Activated CD4-positive, alpha-beta T cell treated with anti-CD3 and anti-CD28 coated beads for 48 hours (primary cell): Measurements from ENCODE around the gene PBRM1.
"Not testable (repeated sequence)": the region's sequence is repeated elsewhere in the genome, so short reads cannot be mapped to it uniquely, and the experiment has no call there.

ENCODE experiments used
- DNase-seq: peaks from one replicate; pipeline ENCODE4 v3.0.0-alpha.2; 2020

The PBRM1 gene

GRCh38 chr3:52704611-52705437 lies 19.1 kb upstream of the PBRM1 start:
- peak; percentile 23 for DNase-seq

GRCh38 chr3:52703341-52703740 lies 17.6 kb upstream of the PBRM1 start:
- no peak for DNase-seq

- DNase-seq = no peak
Measured at GRCh38 chr3:52697632-52697965, 11.9 kb upstream of the PBRM1 start.

- no peak for DNase-seq
Measured at GRCh38 chr3:52696830-52697631, 11.3 kb upstream of the PBRM1 start.

GRCh38 chr3:52695798-52696671 lies 10.3 kb upstream of the PBRM1 start:
- no peak for DNase-seq

GRCh38 chr3:52694528-52695189 lies 8.9 kb upstream of the PBRM1 start:
- DNase-seq = no peak

GRCh38 chr3:52693071-52693470 lies 7.4 kb upstream of the PBRM1 start:
- DNase-seq = no peak

GRCh38 chr3:52690560-52690959 lies 4.8 kb upstream of the PBRM1 start:
- DNase-seq = no peak

GRCh38 chr3:52689151-52689550 lies 3.4 kb upstream of the PBRM1 start:
- no peak for DNase-seq

- no peak for DNase-seq
Measured at GRCh38 chr3:52688266-52688665, 2.6 kb upstream of the PBRM1 start.

- DNase-seq = peak; percentile 90
Measured at GRCh38 chr3:52685285-52685708, 416 bp downstream of the PBRM1 start.

- no peak for DNase-seq
Measured at GRCh38 chr3:52684184-52684583, 1.5 kb downstream of the PBRM1 start.

GRCh38 chr3:52683611-52684010 lies 2.1 kb downstream of the PBRM1 start:
- DNase-seq = no peak

- DNase-seq = peak; percentile 64
Measured at GRCh38 chr3:52682016-52682415, 3.7 kb downstream of the PBRM1 start.

- no peak for DNase-seq
Measured at GRCh38 chr3:52681596-52681995, 4.1 kb downstream of the PBRM1 start.

GRCh38 chr3:52679811-52680210 lies 5.9 kb downstream of the PBRM1 start:
- no peak for DNase-seq

- no peak for DNase-seq
Measured at GRCh38 chr3:52679199-52679538, 6.5 kb downstream of the PBRM1 start.

- DNase-seq = no peak
Measured at GRCh38 chr3:52678265-52679198, 7.2 kb downstream of the PBRM1 start.

GRCh38 chr3:52676201-52676600 lies 9.5 kb downstream of the PBRM1 start:
- DNase-seq = not testable (repeated sequence)

- no peak for DNase-seq
Measured at GRCh38 chr3:52671676-52672075, 14.0 kb downstream of the PBRM1 start.
